Suppressor macrophage (primary cell): ENCODE data around the gene SEPTIN1.
A peak's percentile ranks its signal among the peaks of the same experiment; 100 is the strongest.

Source experiments
- DNase-seq, 4 experiments: peaks; one replicate each; pipeline ENCODE4 v3.0.0-alpha.2; 2020 to 2022
- total RNA-seq, 17 experiments: gene quantifications; one replicate each; lab custom pipeline; 2026; ENCODE audit warnings: mixed read lengths in 6 of 17, inconsistent platforms in 3 of 17; lab: John Stamatoyannopoulos, UW

Gene SEPTIN1, protein sequence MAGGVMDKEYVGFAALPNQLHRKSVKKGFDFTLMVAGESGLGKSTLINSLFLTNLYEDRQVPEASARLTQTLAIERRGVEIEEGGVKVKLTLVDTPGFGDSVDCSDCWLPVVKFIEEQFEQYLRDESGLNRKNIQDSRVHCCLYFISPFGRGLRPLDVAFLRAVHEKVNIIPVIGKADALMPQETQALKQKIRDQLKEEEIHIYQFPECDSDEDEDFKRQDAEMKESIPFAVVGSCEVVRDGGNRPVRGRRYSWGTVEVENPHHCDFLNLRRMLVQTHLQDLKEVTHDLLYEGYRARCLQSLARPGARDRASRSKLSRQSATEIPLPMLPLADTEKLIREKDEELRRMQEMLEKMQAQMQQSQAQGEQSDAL
- 0 to 2.6 (median 0.14) reads per million in 17 experiments for total RNA-seq

DNA sequence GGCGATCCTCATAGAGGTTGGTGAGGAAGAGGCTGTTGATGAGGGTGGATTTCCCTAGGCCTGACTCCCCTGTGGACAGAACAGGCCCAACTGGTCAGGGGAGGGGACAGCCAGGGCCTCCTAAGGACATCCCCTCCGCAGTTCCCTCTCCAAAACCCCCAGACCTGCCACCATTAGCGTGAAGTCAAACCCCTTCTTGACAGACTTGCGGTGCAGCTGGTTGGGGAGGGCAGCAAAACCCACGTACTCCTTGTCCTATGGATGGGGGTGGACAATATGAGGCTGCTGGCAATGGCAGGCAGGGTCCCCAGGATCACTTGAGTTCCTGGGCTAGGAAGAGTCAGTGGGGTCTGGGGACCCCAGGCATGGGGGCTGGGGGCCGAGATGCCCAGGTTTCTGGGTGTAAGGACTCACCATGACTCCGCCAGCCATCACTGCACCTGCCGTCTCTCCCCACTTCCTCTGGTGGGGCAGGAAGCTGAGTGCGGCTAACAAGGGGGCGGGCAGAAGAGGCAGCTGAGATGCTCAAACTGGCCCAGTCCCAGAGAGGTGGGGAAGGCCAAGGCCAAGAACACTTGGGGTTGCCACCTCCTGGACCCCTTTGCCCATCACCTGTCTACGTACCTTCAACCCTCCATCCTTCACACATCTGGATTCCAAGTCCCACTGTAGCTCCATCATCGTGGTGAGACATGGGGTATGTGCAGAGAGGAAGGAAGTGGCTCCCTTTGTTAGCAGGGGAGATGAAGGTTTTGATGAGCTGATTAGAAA lies at the start of gene SEPTIN1:
TSS of gene SEPTIN1 (minus strand) at position 451 of the 771 bp plus-strand sequence. CDS start at position 432, 19 bp downstream.
- no peak for DNase-seq

DNA sequence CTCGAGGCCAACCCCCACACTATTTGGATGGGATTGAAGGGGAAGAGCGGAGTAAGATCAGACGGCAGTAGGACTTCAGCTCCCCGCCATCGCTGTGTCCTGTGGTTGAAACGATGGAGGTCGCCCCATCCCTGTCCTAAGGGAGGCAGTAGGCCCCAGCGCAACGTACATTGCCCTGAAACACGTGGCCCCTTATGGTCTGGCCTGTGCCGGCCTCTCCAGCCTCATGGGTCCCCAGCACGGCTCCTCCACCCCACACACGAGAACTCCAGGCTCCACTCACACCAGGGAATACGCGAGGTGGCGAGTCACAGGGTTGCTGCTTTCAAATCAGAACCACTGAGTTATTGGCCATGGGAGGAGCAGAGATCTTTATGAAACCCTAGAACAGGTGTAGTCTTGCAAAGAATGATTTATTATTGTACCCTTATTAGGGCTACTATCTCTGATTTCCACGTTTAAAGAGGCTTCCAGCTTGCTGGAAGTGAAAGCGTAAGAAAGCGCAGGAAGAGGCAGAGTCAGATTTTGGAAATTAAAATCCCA lies 48.1 kb upstream of the SEPTIN1 start:
- DNase-seq, result no peak

DNA sequence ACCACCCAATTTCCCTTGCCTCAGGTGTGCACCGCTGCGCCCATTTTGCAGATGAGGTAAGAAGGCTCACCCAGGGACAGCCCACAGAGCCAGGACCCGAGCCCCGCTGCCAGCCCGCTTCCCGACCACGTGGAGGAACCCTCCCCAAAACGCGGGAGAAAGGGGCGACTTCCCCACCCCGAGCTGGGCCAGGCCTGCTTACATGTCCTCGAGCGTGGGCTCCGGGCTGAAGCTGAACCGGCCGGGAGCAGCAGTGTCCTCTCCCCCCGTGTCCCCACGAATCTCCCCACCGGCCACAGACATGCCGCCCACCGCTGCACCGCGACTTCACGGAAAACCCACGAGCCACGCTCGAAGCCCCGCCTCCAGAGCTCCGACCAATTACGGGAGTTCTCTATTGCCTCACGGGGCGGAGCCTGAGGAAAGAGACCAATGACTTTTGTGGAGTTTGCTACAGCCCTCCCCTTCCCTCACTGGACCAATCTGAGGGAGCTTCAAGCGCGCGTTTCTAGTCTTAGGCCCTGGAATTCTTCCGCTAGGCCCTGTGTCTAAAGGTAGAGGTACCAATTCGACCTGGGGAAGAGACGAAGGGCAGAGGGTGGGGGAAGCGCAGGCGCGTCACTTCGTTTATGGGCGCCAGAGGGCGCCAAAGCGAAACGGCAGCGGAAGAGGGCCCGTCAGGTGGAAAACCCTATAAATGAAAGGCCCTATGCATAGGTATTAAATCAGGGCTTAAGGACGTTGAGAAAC lies 47.5 kb upstream of the SEPTIN1 start, which contains the start of gene DCTPP1:
TSS of gene DCTPP1 (minus strand) at position 353 of the 750 bp plus-strand sequence. CDS start at position 303, 50 bp downstream.
- peak; percentile 96 to 98 (median 98) for DNase-seq

DNA sequence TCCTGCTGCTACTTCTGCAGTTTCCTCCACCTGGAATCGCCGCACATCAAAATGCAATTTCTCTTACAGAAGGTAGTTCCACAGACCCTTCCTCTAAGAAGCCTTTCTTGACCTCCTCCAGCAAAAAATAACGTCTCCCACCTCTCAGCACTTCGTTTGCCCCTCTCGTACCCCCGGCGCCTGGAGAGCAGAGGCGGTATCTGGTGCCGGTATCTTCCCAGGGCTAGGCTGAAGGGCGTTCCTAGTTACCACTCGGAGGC lies 47.0 kb upstream of the SEPTIN1 start:
- no peak for DNase-seq

DNA sequence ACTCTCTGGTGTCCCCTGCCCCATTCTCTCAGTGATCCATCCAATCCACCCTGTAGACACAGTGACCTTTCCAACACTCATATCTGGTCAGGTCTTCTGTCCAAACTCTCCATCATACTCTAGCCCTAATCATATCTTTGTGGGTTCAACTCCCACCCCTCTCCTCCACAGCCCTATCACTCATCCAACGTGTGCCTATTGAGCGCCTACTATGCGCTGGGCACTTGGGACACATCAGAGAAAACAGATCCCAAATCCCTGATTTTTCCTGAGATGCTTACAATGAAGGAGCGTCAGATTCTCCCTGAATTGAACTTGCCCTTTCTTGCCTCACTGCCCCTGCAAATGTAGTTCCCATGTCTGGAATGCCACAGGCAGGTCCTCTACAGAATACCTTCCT lies 45.7 kb upstream of the SEPTIN1 start:
- DNase-seq, result no peak

DNA sequence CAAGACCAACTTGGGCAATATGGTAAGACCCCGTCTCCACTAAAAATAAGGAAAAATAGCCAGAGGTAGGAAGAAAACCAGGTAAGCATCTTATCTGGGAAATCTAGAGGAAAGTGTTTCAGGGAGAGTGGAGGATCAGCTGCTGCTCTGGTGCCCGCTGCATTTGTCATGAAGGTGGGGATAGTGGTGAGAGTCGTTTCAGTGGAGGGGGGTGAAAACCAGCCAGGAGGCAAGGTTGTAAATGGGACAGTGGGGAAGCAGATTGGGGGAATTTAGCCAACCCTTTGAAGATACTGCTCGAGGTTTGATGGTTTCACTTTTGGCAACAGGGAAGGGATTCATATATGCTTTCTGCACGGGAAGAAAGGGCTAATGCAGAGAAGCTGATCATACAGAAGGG lies 38.6 kb upstream of the SEPTIN1 start:
- no peak for DNase-seq

DNA sequence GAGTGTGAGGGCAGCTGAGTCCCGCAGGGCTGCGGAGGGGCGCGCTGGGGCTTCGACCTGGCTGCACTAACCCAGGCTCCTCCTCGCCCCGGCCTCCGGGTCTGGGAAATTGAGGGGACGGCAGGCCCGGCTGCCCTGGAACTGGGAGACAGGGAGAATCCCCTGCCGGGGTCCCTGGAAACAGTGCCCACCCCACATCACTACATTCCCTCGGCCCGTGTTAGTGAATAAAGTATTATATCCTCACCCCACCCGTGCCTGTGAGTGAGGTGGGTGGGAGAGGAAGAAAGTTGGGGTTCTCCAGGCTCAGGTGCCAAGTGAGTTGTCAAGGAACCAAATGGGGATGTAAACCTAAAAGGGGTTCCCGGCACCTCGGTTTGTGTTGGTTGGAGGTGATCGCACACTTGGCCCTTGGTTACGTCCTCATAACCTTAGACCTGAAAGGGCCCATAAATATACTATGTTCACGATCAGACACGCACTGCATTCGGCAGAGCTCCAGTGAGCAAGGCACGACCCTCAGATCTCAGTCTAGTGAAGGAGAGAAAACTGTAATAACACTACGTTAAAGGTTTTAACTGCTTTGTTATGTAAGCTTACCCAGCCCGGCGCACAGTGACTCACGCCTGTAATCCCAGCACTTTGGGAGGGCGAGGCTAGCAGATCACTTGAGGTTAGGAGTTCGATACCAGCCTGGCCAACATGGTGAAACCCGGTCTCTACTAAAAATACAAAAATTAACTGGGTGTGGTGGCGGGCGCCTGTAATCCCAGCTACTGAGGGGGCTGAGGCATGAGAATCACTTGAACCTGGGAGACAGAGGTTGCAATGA lies 36.2 kb upstream of the SEPTIN1 start:
- no peak for DNase-seq

DNA sequence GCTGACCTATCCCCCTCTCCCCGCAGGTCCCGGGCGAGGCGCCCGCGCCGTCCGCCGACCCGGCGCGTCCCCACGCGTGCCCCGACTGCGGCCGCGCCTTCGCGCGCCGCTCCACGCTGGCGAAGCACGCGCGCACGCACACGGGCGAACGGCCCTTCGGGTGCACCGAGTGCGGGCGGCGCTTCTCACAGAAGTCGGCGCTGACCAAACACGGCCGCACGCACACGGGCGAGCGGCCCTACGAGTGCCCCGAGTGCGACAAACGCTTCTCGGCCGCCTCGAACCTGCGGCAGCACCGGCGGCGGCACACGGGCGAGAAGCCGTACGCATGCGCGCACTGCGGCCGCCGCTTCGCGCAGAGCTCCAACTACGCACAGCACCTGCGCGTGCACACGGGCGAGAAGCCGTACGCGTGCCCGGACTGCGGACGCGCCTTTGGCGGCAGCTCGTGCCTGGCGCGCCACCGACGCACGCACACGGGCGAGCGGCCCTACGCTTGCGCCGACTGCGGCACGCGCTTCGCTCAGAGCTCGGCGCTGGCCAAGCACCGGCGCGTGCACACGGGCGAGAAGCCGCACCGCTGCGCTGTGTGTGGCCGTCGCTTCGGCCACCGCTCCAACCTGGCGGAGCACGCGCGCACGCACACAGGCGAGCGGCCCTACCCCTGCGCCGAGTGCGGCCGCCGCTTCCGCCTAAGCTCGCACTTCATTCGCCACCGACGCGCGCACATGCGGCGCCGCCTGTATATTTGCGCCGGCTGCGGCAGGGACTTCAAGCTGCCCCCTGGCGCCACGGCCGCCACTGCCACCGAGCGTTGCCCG lies 35.4 kb upstream of the SEPTIN1 start:
- peak; percentile 94 to 97 (median 96) for DNase-seq

DNA sequence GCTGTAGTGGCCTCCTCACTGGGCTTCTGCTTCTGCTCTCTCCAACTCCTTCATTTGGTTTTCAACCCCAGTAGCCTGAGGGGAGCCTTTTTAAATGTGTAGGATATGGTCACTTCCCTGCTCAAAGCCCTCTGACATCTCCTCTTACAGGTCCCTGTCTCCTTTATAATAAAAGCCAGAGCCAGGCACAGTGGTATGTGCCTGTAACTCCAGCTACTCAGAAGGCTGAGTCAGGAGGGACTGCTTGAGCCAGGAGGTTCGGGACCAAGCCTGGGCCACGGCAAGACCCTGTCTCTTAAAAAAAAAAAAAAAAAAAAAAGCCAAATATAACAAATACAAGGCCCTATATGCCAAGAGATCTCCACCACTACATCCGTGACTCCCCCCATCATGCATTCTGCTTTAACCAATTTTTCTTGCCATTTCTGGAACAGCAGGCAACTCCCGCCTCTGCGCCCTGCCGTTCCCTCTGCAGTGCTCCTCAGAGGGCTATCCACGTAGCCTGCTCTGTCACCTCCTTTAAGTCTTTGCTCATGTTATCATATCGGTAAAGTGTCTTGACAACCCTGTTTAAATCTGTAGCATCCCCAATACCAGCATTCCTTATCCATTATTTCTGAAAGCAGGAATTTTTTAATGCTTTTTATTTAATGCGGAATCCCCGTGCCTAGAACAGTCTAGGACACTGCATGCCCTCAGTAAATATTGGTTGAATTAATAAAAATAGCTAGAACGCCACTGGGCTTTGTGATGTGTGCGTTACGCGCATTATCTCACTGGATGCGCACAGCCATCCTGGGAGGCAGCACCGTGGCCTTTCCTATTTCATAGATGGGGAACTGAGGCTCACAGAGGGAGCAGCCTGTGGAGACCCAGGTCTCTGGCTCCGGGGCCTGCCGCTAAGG lies 34.5 kb upstream of the SEPTIN1 start:
- no peak for DNase-seq

DNA sequence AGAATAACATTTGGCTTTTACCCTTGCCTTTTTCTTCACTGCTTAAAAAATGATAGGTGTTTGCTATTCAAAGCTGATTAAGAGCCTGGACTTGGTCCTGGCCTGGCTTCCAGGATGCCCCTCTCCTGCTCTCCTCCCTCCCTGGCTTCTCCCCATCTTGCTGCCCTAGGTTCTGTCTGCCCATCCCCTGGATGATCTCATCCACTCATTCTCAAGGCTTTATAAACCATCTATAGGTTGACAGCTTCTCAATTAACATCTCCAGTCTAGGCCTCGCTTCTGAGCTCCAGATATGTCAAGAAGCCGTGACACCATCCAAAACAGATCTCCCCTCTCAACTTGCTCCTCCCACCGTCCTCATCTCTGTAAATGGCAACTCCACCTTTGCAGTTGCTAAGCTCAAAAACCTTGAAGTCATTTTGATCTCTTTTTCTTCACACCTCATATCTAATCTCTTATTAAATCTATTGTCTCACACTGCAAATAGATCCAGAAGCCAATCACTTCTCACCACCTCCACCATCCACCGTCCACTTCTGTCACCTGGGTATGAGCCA lies 33.8 kb upstream of the SEPTIN1 start:
- DNase-seq, result no peak

DNA sequence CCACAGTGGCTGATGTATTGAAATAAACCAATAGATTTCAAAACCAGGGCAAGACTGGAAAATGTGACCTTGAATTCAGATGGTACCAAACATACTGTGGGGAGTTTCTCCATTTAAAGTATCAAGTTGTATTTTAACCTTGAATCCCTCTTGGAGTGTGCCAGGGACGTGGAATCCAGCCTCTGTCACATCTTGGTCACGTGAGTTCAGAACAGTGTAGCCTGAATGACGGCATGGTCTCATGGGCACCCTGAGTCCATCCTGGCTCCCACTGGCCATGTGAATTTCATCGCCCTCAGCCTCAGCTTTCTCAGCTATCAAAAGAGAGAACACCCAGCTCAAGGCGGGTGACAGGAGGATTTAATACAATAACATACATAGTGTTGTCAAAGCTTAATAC lies 31.8 kb upstream of the SEPTIN1 start:
- DNase-seq, result no peak

DNA sequence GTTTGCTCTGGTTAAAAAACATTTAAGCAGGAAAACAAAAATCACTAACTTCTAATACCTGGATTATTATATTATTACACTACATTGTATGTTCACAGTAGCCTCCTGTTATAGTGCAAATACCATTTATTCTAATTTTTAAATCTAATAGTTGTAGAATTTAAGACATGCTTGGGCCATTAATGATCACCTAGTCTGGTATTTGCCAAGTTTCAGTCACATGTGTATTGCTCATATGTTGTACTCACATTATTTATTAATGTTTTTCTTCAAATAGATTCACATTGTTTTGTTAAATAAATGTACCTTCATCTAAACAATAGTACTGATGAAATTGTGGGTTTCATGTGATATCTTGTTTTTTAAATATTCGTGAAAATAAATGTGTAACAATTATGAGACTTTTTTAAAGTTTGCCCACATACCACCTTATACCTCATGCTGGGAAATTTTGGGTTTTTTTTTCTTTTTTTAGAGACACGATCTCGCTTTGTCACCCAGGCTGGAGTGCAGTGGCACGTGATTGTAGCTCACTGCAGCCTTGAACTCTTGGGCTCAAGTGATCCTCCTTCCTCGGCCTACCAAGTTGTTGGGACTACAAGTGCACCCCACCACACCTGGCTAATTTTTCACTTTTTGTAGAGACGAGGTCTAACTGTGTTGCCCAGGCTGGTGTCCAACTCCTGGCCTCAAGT lies 30.9 kb upstream of the SEPTIN1 start:
- DNase-seq, result no peak

DNA sequence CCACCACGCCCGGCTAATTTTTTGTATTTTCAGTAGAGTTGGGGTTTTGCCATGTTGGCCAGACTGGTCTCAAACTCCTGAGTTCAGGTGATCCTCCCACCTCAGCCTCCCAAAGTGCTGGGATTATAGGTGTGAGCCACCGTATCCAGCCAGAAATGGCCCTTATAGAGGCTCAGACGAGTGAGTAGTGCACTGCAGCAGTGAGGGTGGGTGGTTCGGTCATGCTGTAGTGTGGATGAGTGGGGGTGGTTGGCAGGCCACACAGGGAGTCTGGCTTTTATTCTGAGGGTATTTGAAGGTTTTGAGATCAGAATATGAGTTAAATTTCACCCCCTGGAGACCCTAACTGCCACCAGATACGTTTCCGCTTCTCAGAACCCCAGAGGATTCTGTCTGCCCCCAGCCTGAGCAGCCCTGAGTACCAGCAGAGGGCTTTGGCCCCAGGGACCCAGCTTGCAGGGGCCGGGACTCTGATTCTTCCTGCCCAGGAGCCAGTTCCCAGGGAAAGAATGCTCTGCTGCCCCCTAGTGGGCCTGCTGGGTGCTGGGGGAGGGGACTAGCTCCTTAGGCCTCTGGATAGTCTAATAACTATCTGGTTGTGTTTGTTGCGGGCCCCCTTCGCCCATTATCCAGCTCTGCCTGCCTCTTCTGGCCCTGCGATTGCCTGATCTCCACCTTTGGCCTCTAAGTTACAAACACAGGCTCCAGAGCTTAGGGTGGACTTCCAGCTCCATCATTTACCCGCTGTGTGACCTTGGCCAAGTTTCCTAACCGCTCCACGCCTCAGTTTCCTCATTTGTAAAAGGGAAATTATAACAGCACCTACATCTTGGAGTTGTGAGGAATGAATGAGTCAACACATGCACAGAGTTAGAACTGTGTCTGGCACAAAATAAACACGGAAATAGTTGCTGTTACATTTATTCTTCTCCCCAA lies 27.0 kb upstream of the SEPTIN1 start:
- DNase-seq, result peak; percentile 92 to 97 (median 95)

DNA sequence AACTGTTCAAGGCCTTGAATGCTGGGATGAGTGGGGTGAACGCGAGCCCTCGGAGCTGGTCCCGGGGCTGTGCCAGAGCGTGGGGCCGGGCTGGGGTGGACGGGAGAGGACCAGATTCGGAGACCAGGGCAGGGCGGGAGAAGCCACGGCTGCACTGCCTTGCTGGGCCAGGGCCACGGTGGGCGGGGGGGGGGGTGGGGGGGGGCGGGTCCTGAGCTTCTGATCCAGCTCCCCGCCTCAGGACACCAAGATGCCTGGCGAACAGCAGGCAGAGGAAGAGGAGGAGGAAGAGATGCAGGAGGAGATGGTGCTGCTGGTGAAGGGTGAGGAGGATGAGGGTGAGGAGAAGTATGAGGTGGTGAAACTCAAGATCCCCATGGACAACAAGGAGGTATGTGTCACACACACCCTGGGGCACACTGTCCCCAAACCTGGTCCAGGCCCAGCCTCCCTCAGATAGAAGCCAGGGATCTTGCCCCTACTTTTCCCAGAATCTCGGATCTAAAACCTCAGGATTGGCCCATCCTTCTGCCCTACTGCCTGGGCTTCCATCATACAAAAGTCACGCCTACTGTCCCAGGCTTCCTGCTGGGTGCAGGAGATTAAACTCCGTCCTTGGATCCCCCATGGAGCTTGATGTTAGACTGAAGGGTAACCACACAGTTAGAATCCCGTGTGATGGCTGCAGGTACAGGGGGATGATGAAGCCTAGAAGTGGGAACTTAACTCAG lies 25.6 kb upstream of the SEPTIN1 start:
- DNase-seq, result no peak

DNA sequence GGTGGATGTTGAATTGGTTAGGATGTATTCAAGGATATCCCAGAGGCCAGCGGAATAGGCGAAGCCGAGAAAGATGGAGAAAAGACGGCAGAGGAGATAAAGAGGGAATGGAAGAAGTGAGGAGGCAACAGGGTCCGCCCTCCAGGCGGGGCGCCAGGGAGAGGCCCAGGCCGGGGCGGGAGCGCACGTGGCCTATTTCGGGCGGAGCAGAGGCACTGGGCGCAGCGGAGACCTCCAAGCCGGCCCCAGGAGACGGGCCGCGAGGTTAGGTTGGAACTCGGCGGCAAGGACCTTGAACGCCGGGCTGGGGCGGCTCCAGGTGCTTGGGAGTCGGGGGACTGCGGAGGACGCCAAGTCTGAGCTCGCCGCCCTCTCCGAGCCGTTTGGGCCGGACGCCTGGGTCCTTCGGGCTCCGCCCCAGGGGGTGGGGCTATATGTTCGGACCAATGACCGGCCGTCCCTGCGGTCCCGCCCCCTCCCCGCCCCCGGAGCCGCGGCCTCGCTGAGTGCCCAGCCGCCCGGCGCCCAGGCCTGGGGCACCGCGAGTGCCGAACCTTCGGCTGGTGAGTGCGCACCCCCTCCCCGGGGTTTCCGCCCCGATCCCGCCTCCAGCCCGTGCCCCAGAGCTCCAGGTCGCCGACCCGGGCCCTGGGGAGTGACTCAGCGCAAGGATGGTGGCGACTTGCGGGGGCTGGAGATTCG lies 24.9 kb upstream of the SEPTIN1 start, which contains the start of gene ZNF771:
TSS of gene ZNF771 (plus strand) at position 505 of the 702 bp plus-strand sequence. CDS start 448 bp downstream, outside the sequence.
- DNase-seq, result peak; percentile 84 to 95 (median 90)

DNA sequence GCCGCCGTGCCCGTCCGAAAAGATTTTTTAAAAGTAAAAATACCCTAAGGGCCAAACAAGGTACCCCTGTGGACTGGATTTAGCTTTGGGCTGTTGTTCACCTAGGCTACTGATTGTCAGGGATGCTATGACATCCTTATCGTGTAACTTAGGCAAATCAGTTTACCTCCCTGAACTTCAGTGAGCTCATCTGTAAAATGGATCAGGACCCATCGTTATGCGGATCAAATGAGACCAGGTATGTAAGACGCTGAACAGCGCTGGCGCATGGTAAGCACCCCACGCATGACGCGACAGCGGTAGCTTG lies 24.4 kb upstream of the SEPTIN1 start:
- no peak for DNase-seq
